HAP-1 (cell line): ENCODE results near the gene RXFP3.
"Not testable (repeated sequence)": the region's sequence is repeated elsewhere in the genome, so short reads cannot be mapped to it uniquely, and the experiment has no call there.

Experiments
- DNase-seq, 2 experiments: peaks; one replicate each; pipeline ENCODE4 v3.0.0-alpha.2; 2016 to 2020; ENCODE audit warnings: low spot score in 2 of 2
- H3K27me3 ChIP-seq: fragments of 250-450 bp; sonication (Bioruptor Pico); 2 replicates; pipeline ENCODE4 v1.5.1; 2020; ENCODE audit warnings: low read depth, mild to moderate bottlenecking, moderate library complexity
- H3K36me3 ChIP-seq: fragments of 250-450 bp; sonication (Bioruptor Pico); replicated peaks from 2 replicates; pipeline ENCODE4 v1.5.1; 2020; ENCODE audit warnings: mild to moderate bottlenecking
- H3K4me1 ChIP-seq: fragments of 250-450 bp; sonication (Bioruptor Pico); 2 replicates; pipeline ENCODE4 v1.5.1; 2020; ENCODE audit warnings: mild to moderate bottlenecking
- H3K4me3 ChIP-seq: fragments of 250-450 bp; sonication (Bioruptor Pico); 2 replicates; pipeline ENCODE4 v1.5.1; 2020; ENCODE audit warnings: mild to moderate bottlenecking, moderate library complexity
- H3K9me3 ChIP-seq: fragments of 250-450 bp; sonication (Bioruptor Pico); 2 replicates; pipeline ENCODE4 v1.5.1; 2020; ENCODE audit warnings: mild to moderate bottlenecking, moderate library complexity
- in situ Hi-C: fragments of 300-500 bp; cut with MboI; formaldehyde crosslinking; loops from 3 replicates; pipeline ENCODE4 v1.14.3; 2020; ENCODE audit warnings: low sequenced_read_pairs, inconsistent platforms, mixed read lengths

Gene RXFP3, protein sequence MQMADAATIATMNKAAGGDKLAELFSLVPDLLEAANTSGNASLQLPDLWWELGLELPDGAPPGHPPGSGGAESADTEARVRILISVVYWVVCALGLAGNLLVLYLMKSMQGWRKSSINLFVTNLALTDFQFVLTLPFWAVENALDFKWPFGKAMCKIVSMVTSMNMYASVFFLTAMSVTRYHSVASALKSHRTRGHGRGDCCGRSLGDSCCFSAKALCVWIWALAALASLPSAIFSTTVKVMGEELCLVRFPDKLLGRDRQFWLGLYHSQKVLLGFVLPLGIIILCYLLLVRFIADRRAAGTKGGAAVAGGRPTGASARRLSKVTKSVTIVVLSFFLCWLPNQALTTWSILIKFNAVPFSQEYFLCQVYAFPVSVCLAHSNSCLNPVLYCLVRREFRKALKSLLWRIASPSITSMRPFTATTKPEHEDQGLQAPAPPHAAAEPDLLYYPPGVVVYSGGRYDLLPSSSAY

DNA sequence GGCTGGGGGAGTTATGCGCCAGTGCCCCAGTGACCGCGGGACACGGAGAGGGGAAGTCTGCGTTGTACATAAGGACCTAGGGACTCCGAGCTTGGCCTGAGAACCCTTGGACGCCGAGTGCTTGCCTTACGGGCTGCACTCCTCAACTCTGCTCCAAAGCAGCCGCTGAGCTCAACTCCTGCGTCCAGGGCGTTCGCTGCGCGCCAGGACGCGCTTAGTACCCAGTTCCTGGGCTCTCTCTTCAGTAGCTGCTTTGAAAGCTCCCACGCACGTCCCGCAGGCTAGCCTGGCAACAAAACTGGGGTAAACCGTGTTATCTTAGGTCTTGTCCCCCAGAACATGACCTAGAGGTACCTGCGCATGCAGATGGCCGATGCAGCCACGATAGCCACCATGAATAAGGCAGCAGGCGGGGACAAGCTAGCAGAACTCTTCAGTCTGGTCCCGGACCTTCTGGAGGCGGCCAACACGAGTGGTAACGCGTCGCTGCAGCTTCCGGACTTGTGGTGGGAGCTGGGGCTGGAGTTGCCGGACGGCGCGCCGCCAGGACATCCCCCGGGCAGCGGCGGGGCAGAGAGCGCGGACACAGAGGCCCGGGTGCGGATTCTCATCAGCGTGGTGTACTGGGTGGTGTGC lies at the start of gene RXFP3:
Gene RXFP3, plus strand, starts transcription at position 6 of the 636 bp plus-strand sequence. Its CDS starts 355 bp downstream, at position 361.
- Histone ChIP-seq H3K4me1 (no peaks in the 10 kb centered on the region), H3K4me3 (no peak within 1 kb of the TSS), H3K27me3 (peaks cover 3% of the 10 kb centered on the region; the same call in 1 of the 2 replicates), H3K36me3 (no peaks in the 10 kb centered on the region), H3K9me3 (no peaks in the 10 kb centered on the region)
- no peak for DNase-seq
- in situ Hi-C loops = loop anchor here (10.0 kb wide), 1 partner anchor 502 kb away; no protein-coding TSS in a partner anchor

DNA sequence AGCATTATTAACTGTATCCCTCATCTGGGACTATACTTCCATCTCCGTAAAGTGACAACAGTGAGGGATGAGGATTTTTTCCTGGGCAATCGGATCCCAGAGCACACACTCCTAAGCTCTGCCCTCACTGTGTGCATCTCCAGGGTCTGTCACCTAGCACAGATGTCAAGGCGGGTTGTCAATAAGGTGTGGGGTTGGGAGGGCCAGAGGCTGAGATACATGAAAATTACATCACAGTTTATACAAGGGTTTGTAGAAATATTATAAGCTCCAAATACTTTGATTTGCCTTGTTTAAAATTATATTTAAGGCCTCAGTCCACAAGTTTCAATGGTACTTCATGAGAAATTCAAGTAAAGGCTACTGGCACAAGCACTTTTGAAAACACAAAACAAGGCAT lies 48.9 kb upstream of the RXFP3 start:
- Histone ChIP-seq H3K4me1 (no peaks in the 10 kb centered on the region; the same call in 1 of the 2 replicates), H3K4me3 (no peak overlapping the region), H3K27me3 (no peaks in the 10 kb centered on the region), H3K9me3 (no peaks in the 10 kb centered on the region), H3K36me3 (no peaks in the 10 kb centered on the region)
- in situ Hi-C loops = no loop called here
- no peak for DNase-seq

DNA sequence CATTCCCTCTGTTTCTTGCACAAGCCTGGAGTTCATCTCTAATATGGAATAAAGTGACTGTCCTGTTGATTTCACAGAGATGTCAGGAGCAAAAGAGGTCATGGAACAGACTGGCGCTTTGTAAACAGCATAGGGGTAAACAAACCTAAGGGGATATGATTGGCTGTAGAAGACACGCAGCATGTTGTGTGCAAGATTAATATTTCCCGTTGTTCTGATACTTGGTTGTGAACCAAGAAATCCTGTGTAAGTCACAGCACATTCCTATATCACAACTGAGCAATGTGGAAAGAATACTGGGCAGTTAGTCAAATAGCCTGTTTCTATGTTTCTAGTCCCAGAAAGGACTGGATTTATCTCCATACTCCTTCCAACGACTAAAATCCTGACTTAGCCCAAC lies 47.6 kb upstream of the RXFP3 start:
- H3K9me3 ChIP-seq = no peaks in the 10 kb centered on the region
- no peaks in the 10 kb centered on the region for H3K36me3 ChIP-seq
- no peak for DNase-seq
- no peaks in the 10 kb centered on the region for H3K27me3 ChIP-seq
- H3K4me3 ChIP-seq = no peak overlapping the region
- in situ Hi-C loops = no loop called here
- H3K4me1 ChIP-seq = no peaks in the 10 kb centered on the region; the same call in 1 of the 2 replicates

- H3K27me3 ChIP-seq = no peaks in the 10 kb centered on the region
- H3K4me3 ChIP-seq = no peak overlapping the region
- no peaks in the 10 kb centered on the region for H3K36me3 ChIP-seq
- H3K4me1 ChIP-seq = no peaks in the 10 kb centered on the region; the same call in 1 of the 2 replicates
- in situ Hi-C loops = no loop called here
- H3K9me3 ChIP-seq = no peaks in the 10 kb centered on the region
- no peak for DNase-seq
These were observed 45.8 kb upstream of the RXFP3 start for GRCh38 chr5:33890131-33891032.

DNA sequence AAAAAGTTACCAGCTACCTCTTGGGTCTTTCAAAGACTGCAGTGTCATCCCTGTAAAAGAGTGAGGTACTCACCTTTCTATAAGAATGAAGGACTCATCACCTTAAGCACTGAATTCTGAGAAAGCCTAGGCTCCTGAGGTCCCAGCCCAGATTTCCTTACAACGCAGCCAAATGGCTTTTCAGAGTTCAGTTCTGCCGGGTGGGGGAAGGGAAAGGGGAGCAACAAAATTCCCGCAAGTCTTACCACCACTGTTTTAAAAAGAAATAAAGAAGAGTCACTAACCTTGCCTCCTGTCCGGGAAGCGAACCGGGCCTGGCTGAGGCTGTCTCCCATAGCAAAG lies 44.8 kb upstream of the RXFP3 start:
- Histone ChIP-seq H3K9me3 (no peaks in the 10 kb centered on the region), H3K27me3 (no peaks in the 10 kb centered on the region), H3K36me3 (no peaks in the 10 kb centered on the region), H3K4me1 (no peaks in the 10 kb centered on the region; the same call in 1 of the 2 replicates), H3K4me3 (peak overlapping the region; percentile 24)
- in situ Hi-C loops = no loop called here
- no peak for DNase-seq

DNA sequence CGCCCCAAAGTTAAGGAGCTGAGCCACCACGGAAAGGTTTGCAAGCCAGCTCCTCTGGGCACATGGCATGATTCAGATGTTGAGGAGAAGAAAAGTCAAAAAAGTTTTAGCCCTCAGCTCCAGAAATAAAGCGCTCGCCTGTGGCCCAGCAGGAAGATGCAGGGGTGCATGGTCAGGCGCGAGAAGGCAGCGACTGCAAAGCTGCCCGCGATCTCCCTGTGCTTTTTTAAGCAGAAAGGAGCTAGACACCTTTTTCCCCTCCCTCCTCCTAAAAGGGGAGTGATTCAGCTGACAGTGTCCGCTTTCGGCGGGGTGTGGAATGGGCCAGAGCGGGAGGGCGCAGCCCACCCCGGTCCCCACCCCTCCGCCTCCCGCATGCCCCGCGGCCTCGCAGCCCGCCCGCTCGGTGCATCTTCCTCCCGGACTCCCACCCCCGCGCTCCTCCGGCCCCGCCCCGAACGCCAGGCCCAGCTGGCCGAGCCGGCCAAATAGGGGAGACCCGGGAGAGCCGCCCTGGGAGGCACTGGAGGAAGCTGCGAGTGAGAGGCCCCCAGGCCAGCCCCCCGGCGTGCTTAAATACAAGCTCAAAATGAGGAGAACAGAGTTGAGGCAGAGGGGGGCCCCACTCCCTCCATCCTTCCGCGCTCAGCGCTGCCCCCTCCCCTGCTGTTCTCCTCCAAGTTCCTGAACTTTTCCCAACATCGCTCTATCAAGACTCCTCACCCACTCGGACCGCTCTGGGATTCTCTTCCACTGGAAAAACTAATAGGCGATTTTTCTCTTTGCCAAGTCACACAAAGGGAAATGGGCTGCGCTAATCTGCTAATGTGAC lies 44.2 kb upstream of the RXFP3 start, which contains the start of gene ADAMTS12:
Gene ADAMTS12, minus strand, starts transcription at position 203 of the 832 bp plus-strand sequence. Its CDS starts 134 bp downstream, at position 69.
- H3K27me3 ChIP-seq = no peaks in the 10 kb centered on the region
- H3K4me1 ChIP-seq = no peaks in the 10 kb centered on the region; the same call in 1 of the 2 replicates
- H3K9me3 ChIP-seq = no peaks in the 10 kb centered on the region
- no peaks in the 10 kb centered on the region for H3K36me3 ChIP-seq
- DNase-seq = peak; percentile 41 to 71
- in situ Hi-C loops = no loop called here
- peak within 1 kb of the TSS; percentile 24 for H3K4me3 ChIP-seq

GRCh38 chr5:33892620-33893137 lies 43.5 kb upstream of the RXFP3 start:
- no peak for DNase-seq
- no peaks in the 10 kb centered on the region for H3K27me3 ChIP-seq
- H3K9me3 ChIP-seq = no peaks in the 10 kb centered on the region
- H3K4me3 ChIP-seq = no peak overlapping the region
- in situ Hi-C loops = no loop called here
- no peaks in the 10 kb centered on the region; the same call in 1 of the 2 replicates for H3K4me1 ChIP-seq
- H3K36me3 ChIP-seq = no peaks in the 10 kb centered on the region

GRCh38 chr5:33894566-33894965 lies 41.6 kb upstream of the RXFP3 start:
- Histone ChIP-seq H3K9me3 (no peaks in the 10 kb centered on the region), H3K27me3 (no peaks in the 10 kb centered on the region), H3K36me3 (no peaks in the 10 kb centered on the region), H3K4me3 (no peak overlapping the region), H3K4me1 (no peaks in the 10 kb centered on the region; the same call in 1 of the 2 replicates)
- DNase-seq = no peak
- in situ Hi-C loops = no loop called here

- peaks cover 3% of the 10 kb centered on the region; the same call in 1 of the 2 replicates for H3K9me3 ChIP-seq
- H3K4me1 ChIP-seq = no peaks in the 10 kb centered on the region
- H3K36me3 ChIP-seq = no peaks in the 10 kb centered on the region
- in situ Hi-C loops = no loop called here
- DNase-seq = no peak
- H3K27me3 ChIP-seq = no peaks in the 10 kb centered on the region
- no peak overlapping the region for H3K4me3 ChIP-seq
These were observed 35.0 kb upstream of the RXFP3 start for GRCh38 chr5:33901156-33901555.

DNA sequence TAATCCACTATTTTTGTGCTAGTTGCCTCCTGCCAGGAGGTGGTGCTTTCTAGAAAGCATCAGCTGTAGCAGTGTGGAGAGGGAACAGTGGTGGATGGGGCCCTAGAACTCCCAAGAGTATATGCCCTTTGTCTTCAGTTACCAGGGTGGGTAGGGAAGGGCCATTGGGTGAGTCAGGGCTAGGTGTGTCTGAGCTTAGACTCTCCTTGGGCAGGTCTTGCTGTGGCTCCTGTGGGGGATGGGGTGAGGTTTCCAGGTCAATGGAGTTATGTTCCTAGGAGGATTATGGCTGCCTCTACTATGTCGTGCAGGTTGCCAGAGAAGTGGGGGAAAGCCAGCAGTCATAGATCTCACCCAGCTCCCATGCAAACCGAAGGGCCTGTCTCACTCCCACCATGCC lies 33.1 kb upstream of the RXFP3 start:
- Histone ChIP-seq H3K4me3 (no peak overlapping the region), H3K36me3 (no peaks in the 10 kb centered on the region), H3K4me1 (no peaks in the 10 kb centered on the region), H3K27me3 (no peaks in the 10 kb centered on the region), H3K9me3 (peaks cover 5% of the 10 kb centered on the region)
- DNase-seq = no peak
- in situ Hi-C loops = no loop called here

- DNase-seq = no peak
- Histone ChIP-seq H3K4me1 (no peaks in the 10 kb centered on the region), H3K4me3 (no peak overlapping the region), H3K36me3 (no peaks in the 10 kb centered on the region), H3K27me3 (0 out of 2 replicates have a peak, but pooled peaks cover 2% of the 10 kb centered on the region), H3K9me3 (peaks cover 5% of the 10 kb centered on the region)
- in situ Hi-C loops = no loop called here
These were observed 30.8 kb upstream of the RXFP3 start for GRCh38 chr5:33905381-33905780.

DNA sequence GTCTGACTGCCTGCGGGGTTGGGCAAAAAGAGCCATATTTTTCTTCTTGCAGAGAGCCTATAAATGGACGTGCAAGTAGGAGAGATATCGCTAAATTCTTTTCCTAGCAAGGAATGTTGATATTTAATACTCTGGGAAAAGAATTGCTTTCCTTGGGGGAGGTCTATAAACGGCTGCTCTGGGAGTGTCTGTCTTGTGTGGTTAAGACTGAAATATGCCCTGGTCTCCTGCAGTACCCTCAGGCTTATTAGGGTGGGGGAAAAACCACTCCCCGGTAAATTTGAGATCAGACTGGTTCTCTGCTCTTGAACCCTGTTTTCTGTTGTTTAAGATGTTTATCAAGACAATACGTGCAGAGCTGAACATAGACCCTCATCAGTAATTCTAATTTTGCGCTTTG lies 29.9 kb upstream of the RXFP3 start:
- H3K27me3 ChIP-seq, H3K4me1 ChIP-seq, H3K36me3 ChIP-seq, H3K4me3 ChIP-seq, H3K9me3 ChIP-seq, DNase-seq, in situ Hi-C loops: not testable (repeated sequence)
